ENCODE results near the gene LRFN2. TPM values are rescaled to one million over a fixed set of nuclear protein-coding genes. Genes with fewer than 3 reads are reported as not detected.

LRFN2 gene
- total RNA-seq, 1 experiment from 2014 or later, result 26.6 TPM

DNA sequence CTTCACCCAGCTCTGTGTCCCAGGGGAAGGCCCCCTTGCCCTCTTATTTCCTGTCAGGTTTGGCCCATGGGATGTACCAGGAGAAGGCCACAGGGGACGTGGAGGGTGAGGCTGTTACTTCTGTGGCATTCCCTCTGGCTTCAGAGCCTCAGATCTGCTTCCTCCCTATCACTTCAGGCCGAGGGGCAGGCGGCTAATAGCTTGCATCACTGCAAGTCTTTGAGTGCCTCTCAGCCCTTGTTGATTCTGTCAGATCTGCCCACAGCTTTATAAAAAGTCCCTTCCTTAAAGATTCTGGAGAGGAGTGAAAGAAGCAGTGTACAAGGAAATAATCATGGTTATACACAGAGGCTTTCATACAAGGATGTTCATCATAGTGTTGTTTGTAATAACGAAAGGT is 86.9 kb downstream of the LRFN2 start:
- intact Hi-C loops (cut with micrococcal nuclease; ENCODE audit: unreplicated experiment), result no loop called here
- no peak overlapping the region for H3K27ac ChIP-seq (ENCODE audit: low read depth, low read length, poor library complexity, severe bottlenecking)
- no peaks in the 10 kb centered on the region for H3K4me1 ChIP-seq (ENCODE audit: insufficient read depth, low read length, poor library complexity, severe bottlenecking)
- no peak overlapping the region for H3K4me3 ChIP-seq (ENCODE audit: low read depth, low read length, poor library complexity, severe bottlenecking)
- POLR2A ChIA-PET (ENCODE audit: low non-redundant PET), result no interaction called here
- CTCF ChIA-PET, result no interaction called here
- no peak for DNase-seq (ENCODE audit: low spot score)
- H3K9me3 ChIP-seq (ENCODE audit: low read depth, low read length, poor library complexity, severe bottlenecking), result no peaks in the 10 kb centered on the region
- H3K27me3 ChIP-seq (replicated peaks; ENCODE audit: insufficient read depth, low read depth, low read length, poor library complexity), result no peaks in the 10 kb centered on the region
- H3K36me3 ChIP-seq (ENCODE audit: insufficient read depth, low read length, poor library complexity, severe bottlenecking), result no peaks in the 10 kb centered on the region
- TF ChIP-seq, protein P1, sequence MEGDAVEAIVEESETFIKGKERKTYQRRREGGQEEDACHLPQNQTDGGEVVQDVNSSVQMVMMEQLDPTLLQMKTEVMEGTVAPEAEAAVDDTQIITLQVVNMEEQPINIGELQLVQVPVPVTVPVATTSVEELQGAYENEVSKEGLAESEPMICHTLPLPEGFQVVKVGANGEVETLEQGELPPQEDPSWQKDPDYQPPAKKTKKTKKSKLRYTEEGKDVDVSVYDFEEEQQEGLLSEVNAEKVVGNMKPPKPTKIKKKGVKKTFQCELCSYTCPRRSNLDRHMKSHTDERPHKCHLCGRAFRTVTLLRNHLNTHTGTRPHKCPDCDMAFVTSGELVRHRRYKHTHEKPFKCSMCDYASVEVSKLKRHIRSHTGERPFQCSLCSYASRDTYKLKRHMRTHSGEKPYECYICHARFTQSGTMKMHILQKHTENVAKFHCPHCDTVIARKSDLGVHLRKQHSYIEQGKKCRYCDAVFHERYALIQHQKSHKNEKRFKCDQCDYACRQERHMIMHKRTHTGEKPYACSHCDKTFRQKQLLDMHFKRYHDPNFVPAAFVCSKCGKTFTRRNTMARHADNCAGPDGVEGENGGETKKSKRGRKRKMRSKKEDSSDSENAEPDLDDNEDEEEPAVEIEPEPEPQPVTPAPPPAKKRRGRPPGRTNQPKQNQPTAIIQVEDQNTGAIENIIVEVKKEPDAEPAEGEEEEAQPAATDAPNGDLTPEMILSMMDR (conservative IDR thresholded peaks at IDR 0.05; ENCODE audit: low read depth, low read length), result no peak
- no peak for TF ChIP-seq EZH2 (IDR thresholded peaks at IDR 0.05; ENCODE audit: borderline replicate concordance, low read depth, low read length, poor library complexity, severe bottlenecking)
- BruUV-seq (replicated peaks), result no TSS peak

DNA sequence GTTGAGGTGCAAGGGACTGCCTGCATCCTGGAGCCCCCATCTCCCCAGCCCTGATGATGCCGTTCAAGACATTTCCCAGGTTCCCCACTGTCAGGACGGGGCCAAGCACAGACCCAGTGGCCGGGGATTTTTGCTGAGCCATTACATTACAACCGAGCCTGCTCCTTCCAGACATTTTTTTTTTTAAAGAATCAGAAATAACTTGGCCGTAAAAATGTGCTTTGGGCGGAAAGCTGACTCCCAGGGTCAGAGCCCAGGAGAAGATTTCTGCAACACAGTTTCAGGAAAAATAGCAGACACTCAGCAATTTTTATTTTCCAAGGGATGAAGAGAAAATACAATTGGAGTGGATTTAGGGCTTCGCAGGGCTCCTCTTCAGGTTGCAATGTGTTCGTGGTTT is 87.9 kb downstream of the LRFN2 start:
- no peak for DNase-seq (ENCODE audit: low spot score)
- TF ChIP-seq, protein P1 (conservative IDR thresholded peaks at IDR 0.05; ENCODE audit: low read depth, low read length), result no peak
- TF ChIP-seq EZH2 (IDR thresholded peaks at IDR 0.05; ENCODE audit: borderline replicate concordance, low read depth, low read length, poor library complexity, severe bottlenecking), result no peak
- no peaks in the 10 kb centered on the region for H3K9me3 ChIP-seq (ENCODE audit: low read depth, low read length, poor library complexity, severe bottlenecking)
- H3K4me3 ChIP-seq (ENCODE audit: low read depth, low read length, poor library complexity, severe bottlenecking), result no peak overlapping the region
- BruUV-seq (replicated peaks), result no TSS peak
- no peak overlapping the region for H3K27ac ChIP-seq (ENCODE audit: low read depth, low read length, poor library complexity, severe bottlenecking)
- no peaks in the 10 kb centered on the region for H3K4me1 ChIP-seq (ENCODE audit: insufficient read depth, low read length, poor library complexity, severe bottlenecking)
- intact Hi-C loops (cut with micrococcal nuclease; ENCODE audit: unreplicated experiment), result no loop called here
- H3K36me3 ChIP-seq (ENCODE audit: insufficient read depth, low read length, poor library complexity, severe bottlenecking), result no peaks in the 10 kb centered on the region
- POLR2A ChIA-PET (ENCODE audit: low non-redundant PET), result no interaction called here
- CTCF ChIA-PET, result no interaction called here
- H3K27me3 ChIP-seq (replicated peaks; ENCODE audit: insufficient read depth, low read depth, low read length, poor library complexity), result no peaks in the 10 kb centered on the region

DNA sequence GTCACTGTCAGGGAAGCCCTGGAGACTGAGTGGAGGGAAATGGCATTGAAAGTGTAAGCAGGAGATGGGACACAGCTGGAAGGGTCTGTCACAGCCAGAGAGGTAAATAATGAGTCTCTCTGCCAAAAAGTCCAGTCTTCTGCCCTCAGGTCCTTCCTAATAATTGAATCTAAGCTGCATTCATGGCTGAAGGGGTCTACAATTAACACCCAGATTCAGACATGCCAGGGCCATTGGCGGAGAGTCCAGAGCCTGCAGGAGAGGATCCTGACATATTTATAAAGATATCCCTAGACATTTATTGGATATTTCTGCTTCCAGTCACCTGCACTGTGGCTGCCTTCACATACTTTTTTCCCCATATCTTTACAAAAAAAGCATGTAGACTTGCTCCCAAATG is 89.0 kb downstream of the LRFN2 start:
- no peak for TF ChIP-seq EZH2 (IDR thresholded peaks at IDR 0.05; ENCODE audit: borderline replicate concordance, low read depth, low read length, poor library complexity, severe bottlenecking)
- POLR2A ChIA-PET (ENCODE audit: low non-redundant PET), result no interaction called here
- H3K4me3 ChIP-seq (ENCODE audit: low read depth, low read length, poor library complexity, severe bottlenecking), result no peak overlapping the region
- CTCF ChIA-PET, result no interaction called here
- H3K36me3 ChIP-seq (ENCODE audit: insufficient read depth, low read length, poor library complexity, severe bottlenecking), result no peaks in the 10 kb centered on the region
- H3K27me3 ChIP-seq (replicated peaks; ENCODE audit: insufficient read depth, low read depth, low read length, poor library complexity), result no peaks in the 10 kb centered on the region
- intact Hi-C loops (cut with micrococcal nuclease; ENCODE audit: unreplicated experiment), result no loop called here
- H3K27ac ChIP-seq (ENCODE audit: low read depth, low read length, poor library complexity, severe bottlenecking), result no peak overlapping the region
- H3K9me3 ChIP-seq (ENCODE audit: low read depth, low read length, poor library complexity, severe bottlenecking), result no peaks in the 10 kb centered on the region
- DNase-seq (ENCODE audit: low spot score), result no peak
- no peaks in the 10 kb centered on the region for H3K4me1 ChIP-seq (ENCODE audit: insufficient read depth, low read length, poor library complexity, severe bottlenecking)
- BruUV-seq (replicated peaks), result no TSS peak

DNA sequence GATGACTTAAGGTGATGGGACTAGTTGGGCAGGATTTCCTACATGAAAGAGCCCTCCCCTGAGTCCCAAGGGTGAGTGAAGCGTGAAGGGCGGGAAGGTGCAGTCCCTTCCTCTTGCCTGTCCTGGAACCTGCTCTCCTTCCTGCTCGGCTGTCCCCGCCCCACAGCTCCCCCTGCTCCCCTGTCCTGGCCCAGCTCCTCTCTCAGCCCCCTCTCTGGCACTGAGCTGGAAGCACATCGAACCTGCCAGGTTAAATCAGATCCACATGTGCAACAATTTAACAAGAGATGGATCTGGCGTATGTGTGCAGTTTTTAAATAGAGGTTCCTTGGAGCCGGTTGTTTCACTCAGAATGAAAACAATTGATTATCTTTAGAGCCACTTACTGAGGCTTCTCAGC is 95.0 kb downstream of the LRFN2 start:
- H3K36me3 ChIP-seq (ENCODE audit: insufficient read depth, low read length, poor library complexity, severe bottlenecking), result no peaks in the 10 kb centered on the region
- TF ChIP-seq, protein P1 (conservative IDR thresholded peaks at IDR 0.05; ENCODE audit: low read depth, low read length), result no peak
- no peak for TF ChIP-seq EZH2 (IDR thresholded peaks at IDR 0.05; ENCODE audit: borderline replicate concordance, low read depth, low read length, poor library complexity, severe bottlenecking)
- BruUV-seq (replicated peaks), result no TSS peak
- no peaks in the 10 kb centered on the region for H3K9me3 ChIP-seq (ENCODE audit: low read depth, low read length, poor library complexity, severe bottlenecking)
- ChIA-PET CTCF (interaction anchor here (0.6 kb wide), 1 partner anchor 11 kb away, joined by 6 read pairs; no protein-coding TSS in a partner anchor), POLR2A (ENCODE audit: low non-redundant PET) (no interaction called here)
- no peaks in the 10 kb centered on the region for H3K27me3 ChIP-seq (replicated peaks; ENCODE audit: insufficient read depth, low read depth, low read length, poor library complexity)
- H3K27ac ChIP-seq (ENCODE audit: low read depth, low read length, poor library complexity, severe bottlenecking), result no peak overlapping the region
- peaks cover 2% of the 10 kb centered on the region for H3K4me1 ChIP-seq (ENCODE audit: insufficient read depth, low read length, poor library complexity, severe bottlenecking)
- no peak for DNase-seq (ENCODE audit: low spot score)
- no peak overlapping the region for H3K4me3 ChIP-seq (ENCODE audit: low read depth, low read length, poor library complexity, severe bottlenecking)
- intact Hi-C loops (cut with micrococcal nuclease; ENCODE audit: unreplicated experiment), result no loop called here
